22Rv1 (cell line): Measurements from ENCODE around the gene BOD1L1.

Experiments used
- H3K27ac ChIP-seq: fragments of 450-650 bp; 2 replicates; pipeline ENCODE4 v1.5.1; 2017
- ZFX ChIP-seq: fragments of 450-650 bp; IDR thresholded peaks from 2 replicates; pipeline ENCODE4 v1.6.1; 2017; ENCODE audit warnings: antibody characterized with exemption, borderline replicate concordance
- TF ChIP-seq, protein P1 (sequence below): fragments of 450-650 bp; IDR thresholded peaks from 2 replicates; pipeline ENCODE4 v1.5.1; 2017; ENCODE audit warnings: mild to moderate bottlenecking

The BOD1L1 gene

DNA sequence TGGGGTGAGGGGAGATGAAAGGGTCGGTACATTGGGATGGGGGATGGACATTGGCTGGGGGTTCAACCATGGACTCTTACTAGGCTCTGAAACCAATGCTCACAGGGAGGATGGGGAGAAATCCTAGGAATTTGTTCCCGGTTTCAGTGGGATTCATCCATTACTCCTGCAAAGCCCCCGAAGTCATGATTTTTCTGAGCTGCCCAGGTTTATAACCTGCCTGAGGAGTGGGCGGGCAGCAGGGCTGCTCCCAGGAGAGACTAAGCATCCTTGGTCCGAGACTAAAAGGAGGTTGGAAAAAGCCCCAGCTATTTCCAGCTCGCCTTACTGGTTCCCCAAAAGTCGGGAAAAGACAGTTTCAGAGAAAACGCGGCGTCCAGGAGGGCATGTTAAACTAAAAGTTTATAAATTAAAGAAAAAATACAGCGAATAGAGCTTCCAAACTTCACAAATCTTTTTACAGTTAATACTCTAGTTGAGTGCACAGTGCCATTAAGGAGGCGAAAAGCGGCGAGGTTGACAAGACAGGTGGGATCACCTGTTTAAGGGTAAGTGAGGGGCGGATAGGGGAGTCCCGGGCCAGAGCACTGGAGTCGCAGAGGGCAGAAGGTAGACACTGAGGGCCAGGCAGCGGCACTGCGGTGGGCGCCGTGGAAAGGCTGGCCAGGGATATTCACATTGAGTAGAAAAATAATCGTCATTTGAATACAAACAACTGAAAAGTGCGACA lies 86.9 kb downstream of the BOD1L1 start:
- TF ChIP-seq ZFX, result no peak
- TF ChIP-seq, protein P1, sequence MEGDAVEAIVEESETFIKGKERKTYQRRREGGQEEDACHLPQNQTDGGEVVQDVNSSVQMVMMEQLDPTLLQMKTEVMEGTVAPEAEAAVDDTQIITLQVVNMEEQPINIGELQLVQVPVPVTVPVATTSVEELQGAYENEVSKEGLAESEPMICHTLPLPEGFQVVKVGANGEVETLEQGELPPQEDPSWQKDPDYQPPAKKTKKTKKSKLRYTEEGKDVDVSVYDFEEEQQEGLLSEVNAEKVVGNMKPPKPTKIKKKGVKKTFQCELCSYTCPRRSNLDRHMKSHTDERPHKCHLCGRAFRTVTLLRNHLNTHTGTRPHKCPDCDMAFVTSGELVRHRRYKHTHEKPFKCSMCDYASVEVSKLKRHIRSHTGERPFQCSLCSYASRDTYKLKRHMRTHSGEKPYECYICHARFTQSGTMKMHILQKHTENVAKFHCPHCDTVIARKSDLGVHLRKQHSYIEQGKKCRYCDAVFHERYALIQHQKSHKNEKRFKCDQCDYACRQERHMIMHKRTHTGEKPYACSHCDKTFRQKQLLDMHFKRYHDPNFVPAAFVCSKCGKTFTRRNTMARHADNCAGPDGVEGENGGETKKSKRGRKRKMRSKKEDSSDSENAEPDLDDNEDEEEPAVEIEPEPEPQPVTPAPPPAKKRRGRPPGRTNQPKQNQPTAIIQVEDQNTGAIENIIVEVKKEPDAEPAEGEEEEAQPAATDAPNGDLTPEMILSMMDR, result no peak

DNA sequence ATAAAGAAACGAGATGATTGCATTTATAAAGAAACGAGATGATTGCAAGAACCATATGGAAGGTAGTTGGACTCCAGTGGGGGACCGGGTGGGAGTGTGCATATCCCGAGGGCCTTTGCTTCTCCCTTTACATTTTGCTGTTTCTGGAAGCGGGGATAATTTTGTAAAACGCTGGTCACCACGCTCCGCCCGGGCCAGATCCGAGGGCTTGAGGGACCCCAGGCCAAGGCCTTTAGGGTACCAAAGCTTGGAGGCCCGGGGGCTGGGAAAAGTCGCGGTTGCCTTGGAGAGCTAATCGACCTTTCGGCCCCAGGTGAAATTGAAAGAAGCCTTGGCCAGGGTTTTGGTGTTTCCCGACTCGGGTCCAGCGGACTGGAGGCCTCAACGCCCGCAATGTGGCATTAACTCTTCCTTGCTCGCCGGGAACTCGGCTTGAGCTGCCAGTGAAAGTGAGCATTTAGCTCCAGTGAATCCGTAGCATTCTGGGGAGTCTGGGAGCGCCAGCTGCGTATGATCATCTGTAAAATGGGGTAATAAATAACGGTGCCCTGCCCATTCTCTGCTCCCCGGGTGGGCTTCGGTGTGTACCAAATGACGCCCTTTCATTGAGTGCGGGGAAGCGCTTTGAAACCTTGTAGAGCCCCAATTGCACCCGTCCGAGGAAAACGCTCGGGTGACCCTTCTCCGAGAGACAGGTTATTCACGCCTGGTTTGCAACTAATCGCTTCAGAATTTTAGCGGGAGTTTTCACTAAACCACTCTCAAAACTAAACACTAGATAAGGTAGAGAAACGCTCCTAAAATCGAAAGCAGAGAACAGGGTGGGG lies 87.7 kb downstream of the BOD1L1 start:
- TF ChIP-seq ZFX, result no peak
- TF ChIP-seq, protein P1, result no peak
- no peak overlapping the region for H3K27ac ChIP-seq

More for the DNA sequence above, 86.9 kb downstream of the BOD1L1 start:
- H3K27ac ChIP-seq, result no peak overlapping the region

DNA sequence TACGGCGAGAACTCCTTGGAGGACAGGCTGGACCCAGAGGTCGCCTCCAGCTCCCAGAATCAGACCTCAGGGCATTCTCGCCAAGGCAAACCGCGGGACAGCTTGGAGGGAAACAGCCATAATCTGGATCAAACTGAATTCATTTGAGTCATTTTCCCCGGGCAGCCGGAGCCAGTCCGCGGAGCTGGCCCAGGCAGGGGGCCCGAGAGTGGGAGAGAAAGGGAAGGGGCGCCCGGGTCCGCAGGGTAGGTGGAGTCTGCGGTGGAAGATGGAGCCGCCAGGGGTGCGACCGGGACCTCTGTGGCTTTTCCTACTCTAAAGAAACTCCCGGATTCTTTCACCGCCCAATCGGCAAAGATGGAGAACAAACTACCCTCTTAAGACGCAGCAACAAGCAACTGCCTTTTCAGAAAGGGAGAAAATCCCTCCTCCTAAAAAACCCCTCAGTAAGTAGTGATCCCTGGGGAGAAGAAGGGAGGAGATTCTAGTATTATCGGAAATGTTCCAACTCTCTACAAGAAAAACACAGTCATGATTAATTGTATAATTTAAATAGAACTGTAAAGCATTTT lies 88.4 kb downstream of the BOD1L1 start:
- H3K27ac ChIP-seq, result no peak overlapping the region
- no peak for TF ChIP-seq ZFX
- TF ChIP-seq, protein P1, result no peak

DNA sequence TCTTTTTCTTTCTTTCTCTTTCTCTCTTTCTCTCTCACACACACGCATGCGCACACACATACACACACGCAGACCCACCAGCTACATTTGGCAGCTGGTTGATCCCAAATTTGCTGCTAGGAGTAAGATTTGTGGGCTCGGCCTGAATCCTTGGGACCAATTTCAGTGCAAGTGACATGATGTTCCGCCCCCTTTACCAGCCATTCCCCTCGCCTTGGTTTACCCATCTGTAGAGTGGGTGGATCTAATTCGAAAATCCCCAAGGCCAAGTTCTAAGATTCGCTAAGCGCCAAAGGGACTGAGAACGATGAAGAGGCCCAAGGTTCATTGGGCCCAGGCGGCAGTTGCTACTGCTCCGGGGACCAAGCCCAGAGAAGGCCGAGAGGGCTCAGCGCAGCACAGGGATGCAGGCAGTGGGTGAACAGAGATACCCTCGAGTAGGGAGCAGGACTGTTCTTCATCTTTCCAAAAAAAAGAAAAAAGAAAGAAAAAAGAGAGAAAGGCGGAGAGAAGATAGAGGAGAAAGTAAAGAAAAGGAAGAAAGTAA lies 89.0 kb downstream of the BOD1L1 start:
- TF ChIP-seq, protein P1, result no peak
- TF ChIP-seq ZFX, result no peak
- H3K27ac ChIP-seq, result no peak overlapping the region

DNA sequence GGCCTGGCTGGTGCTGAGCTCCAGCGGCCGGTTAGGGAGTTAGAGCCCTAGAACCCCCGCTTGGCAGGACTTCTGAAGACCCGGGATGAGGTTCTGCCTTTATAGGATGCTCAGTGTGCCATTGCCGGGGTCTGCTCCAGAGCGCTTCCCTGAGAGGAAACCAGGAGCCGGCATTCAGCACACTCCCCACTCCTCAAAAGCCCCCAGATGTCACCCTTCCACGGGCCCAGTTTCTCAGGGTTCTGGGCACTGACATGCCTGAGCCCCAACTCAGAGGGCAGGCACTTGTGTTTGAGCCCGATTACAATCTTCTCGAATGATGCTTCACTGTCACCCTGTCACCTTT lies 89.7 kb downstream of the BOD1L1 start:
- H3K27ac ChIP-seq, result no peak overlapping the region
- TF ChIP-seq, protein P1, result no peak
- TF ChIP-seq ZFX, result no peak

DNA sequence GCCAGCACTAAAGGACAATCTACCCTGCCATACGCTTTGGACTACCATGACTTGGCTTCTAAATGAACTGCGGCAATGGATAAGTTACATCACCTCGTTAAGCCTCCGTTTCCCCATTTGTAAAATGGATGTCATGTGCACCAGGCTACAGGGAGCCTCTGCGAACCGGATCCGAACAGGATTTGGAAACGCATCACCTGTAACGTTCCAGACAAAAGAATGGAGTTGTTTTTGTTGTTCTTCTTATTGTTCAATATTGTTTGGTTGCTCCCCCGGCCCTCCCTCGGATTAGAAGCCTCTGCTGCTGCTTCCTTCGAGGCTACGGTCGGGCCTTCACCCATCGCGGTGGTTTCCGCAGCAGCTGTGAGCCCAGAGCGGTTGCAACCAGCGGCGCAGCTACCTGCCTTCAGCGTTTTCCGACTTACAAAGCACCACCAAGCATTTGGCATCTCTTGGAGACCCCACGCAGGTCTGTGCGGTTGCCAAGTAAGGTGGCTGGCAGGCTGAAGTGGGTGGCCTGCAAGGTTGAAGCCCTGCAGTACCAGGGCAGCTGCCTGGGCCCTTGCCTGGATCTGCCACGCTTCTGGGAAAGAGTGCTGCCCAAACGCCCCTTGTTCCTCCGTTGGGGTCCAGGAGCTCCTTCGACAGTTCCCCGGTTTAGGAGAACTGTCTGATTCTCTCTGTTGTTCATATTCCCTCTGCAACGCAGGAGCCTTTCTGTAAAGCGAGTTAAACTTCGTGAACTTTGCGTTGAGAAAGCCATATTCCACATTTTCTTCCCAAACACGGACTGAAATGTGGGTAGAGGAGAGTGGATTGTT lies 90.3 kb downstream of the BOD1L1 start:
- no peak for TF ChIP-seq ZFX
- TF ChIP-seq, protein P1, result no peak
- no peak overlapping the region for H3K27ac ChIP-seq
